Activated CD8-positive, alpha-beta memory T cell treated with anti-CD3 and anti-CD28 coated beads, Interleukin-2, amount 50 U/mL, for 4 hours (primary cell): ENCODE results near the gene ANK2.
"Not testable (repeated sequence)": the region's sequence is repeated elsewhere in the genome, so short reads cannot be mapped to it uniquely, and the experiment has no call there.

Experiments
- DNase-seq: peaks from one replicate; pipeline ENCODE4 v3.0.0-alpha.2; 2020

Gene ANK2

DNA sequence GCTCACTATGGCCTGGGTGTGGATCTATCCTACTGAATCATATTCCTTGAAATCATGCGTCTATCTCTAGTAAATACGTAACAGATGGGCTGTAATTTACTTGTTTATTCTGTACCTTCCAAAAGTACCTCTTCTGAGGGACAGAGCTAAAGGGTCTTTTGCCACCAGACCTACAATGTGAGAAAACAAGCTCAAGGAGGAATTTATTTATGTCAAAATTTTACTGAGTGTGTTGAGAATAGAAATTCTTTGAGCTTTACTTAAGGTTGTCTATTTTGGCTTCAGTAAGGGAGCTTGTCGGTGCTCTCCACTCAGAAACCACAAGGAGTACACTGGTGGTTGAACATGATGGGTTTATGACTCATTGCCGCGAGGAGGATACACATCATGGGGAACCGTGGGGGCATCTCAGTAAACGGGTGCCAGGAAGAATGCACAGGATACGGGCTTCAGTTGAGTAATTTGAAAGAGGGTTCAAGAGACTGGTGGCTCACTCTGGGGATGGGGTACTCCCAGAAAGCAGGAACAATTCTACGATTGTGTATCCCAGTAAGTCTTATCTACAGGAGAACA lies 3.0 kb downstream of the ANK2 start:
- no peak for DNase-seq

DNA sequence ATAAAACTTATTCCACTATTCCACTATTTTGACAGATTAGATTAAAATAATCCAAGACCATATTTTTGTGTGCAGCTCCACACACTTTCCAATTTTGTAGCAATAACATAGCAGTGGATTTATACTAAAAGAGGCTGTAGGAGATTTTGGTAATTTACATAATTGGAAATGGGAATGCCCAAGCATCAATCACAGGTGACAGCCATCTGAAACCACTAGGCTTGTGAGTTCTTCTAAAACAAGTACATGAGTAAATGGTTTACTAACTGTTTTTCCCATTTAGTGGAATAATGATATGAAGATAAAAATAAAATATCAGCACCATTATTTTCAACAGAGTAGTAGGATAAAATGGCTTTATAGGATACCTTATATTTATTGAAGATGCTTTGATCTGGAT lies 4.4 kb downstream of the ANK2 start:
- DNase-seq = no peak

GRCh38 chr4:113056318-113056717 lies 6.9 kb downstream of the ANK2 start:
- no peak for DNase-seq

DNA sequence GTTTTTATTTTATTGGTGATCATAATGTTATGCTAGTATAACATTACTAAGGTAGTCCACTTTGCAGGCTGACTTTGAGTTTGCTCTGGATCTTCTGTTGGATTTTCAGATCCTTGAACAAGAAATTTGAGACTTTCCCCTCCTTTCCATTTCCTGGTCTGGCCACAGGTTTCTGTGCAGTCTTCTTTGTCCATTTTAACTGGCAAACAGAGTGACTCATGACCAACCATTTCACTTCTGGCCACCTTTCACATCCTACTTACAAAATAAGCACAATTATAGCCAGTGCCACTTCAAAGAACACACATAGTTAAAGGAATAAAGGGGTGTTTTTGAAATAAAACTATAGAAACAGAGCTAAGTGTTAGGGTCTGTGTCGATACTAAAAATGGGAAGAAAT lies 8.4 kb downstream of the ANK2 start:
- DNase-seq = no peak

DNA sequence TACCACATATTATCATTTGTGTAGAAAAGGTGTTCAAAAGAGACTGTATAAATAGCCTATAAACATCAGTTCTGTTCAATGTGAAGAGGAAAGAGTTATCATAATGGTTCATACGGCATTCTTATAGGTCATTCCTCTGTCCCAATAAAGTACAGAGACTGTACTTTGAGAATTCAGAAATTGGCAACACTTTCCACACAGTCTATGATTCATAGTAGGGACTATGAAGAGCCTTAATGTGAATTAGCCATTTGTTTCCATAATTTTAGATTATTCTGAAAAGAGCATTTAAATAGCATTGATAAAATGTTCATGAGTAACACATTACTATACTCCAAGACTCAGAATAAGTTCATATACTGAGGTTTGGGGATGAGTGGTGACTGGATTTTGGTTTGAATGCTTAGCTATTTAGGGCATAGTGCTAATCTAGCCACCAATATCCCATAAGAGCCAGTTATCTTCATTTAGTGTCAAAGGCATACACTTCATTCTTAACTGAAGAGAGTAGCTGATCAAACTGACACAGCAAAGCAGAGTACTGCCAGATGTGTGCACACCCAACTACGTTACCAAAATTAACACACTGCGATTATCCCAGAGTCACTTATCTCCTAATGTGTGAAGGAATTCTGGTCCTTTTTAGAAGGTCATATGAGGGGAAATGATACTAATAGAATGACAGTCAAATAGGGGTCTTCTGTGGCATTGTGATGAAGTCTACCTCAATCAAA lies 10.2 kb downstream of the ANK2 start:
- no peak for DNase-seq

GRCh38 chr4:113060853-113061252 lies 11.4 kb downstream of the ANK2 start:
- no peak for DNase-seq

DNA sequence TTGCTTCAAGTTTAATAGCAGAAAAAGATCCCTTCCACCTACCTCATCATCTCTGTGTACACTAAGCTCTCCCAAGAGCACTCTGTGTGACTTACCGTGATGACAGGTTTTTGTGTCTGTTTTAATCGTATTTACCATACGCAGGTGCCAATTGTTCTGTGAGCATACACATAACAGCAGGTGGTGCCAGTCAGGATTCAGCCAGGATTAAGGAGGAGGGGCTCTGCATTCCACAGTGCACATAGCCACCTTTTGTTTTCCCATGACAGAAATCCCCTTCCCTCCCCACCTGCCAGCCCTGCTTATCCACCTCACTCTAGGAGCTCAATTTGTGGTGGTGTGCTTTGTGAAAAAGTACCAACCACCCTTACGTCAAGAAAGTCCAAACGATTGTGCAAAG lies 14.8 kb downstream of the ANK2 start:
- DNase-seq = no peak

- DNase-seq = no peak
Measured at GRCh38 chr4:113065629-113066028, 16.2 kb downstream of the ANK2 start.

DNA sequence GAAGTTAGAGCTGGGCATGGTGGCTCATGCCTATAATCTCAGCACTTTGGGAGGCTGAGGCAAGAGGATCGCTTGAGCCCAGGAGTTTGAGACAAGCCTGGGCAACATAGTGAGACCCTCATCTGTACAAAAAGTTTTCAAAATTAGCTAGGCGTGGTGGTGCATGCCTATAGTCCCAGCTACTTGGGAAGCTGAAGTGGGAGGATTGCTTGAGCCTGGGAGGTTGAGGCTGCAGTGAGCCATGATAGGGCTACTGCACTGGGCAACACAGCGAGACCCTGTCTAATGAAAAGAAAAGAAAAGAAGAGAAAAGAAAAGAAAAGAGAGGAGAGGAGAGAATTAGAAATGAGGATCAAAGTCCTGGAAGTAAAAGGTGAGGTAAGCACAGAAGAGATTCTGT lies 19.3 kb downstream of the ANK2 start:
- DNase-seq = not testable (repeated sequence)

GRCh38 chr4:113069212-113069892 lies 19.9 kb downstream of the ANK2 start:
- DNase-seq = no peak

DNA sequence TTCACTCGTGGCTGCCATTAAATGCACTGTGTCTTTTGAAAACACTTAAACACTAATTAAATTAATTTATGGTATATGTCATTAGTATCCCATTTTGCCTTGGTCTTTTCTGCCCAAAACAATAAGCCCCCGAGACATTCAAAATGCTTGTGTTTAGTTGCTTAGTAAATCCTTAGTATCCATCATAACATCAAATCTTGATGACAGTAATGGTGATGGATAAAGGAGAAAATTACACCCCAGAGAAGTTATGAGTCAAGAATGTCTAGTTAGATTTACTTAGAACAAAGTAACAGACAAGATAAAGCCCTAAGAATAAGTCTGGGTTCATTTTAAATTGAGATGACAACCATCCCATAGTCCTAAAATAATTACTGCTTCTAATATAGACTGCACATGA lies 21.3 kb downstream of the ANK2 start:
- no peak for DNase-seq

- DNase-seq = no peak
Measured at GRCh38 chr4:113071274-113071673, 21.8 kb downstream of the ANK2 start.

DNA sequence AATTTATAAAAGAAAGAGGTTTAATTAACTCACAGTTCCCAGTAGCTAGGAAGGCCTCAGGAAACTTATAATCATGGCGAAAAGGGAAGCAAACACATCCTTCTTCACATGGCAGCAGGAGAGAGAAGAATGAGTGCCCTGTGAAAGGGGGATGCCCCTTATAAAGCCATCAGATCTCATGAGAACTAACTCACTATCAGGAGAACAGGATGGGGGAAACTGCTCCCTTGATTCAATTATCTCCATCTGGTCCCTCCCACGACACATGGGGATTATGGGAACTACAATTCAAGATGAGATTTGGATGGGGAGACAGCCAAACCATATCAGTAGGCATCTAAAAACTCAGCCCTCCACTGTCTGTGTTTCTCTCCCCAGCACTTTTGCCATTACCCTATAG lies 22.4 kb downstream of the ANK2 start:
- no peak for DNase-seq

DNA sequence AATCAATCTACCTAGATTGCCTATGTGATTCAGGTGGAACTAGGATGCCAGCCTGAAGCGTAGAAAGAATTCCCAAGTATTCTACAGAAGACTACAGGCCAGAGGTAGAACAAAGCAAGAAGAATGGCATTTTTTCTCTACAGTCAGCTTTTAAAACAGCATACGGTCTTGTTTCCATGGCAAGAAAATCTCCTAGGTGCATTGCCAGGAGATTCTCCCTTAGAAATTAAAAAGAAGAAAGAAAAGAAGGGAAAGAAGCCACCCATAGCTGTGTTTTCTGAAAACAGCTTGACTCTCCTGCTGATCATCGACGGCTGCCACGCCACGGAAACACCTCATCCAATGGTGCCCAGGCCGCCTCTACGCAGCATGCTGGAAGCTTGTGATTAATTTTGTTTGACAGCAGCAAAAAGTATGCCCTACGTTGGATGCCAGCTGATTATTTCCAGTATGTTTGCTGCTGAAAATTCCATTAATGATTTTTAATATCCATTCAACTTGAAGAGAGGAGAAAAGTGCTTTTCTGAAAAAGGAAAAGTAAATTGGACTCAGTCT lies 24.1 kb downstream of the ANK2 start:
- DNase-seq = no peak

GRCh38 chr4:113077575-113077974 lies 28.1 kb downstream of the ANK2 start:
- DNase-seq = no peak

GRCh38 chr4:113078066-113078465 lies 28.6 kb downstream of the ANK2 start:
- DNase-seq = no peak

DNA sequence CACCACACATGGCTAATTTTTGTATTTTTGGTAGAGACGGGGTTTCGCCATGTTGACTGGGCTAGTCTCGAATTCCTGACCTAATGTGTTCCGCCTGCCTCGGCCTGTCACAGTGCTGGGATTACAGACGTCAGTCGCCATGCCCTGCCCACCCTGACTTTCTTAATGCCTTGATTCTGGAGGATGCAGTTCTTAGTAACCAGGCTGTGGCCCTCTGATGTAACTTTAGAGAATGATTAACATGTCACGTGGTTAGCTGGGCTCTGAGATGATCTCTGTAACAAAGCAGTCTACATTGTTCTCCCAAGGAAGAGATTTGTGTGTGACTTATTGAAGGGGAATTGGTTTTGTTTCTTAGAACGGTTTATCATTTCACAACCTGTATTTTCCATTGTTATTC lies 30.6 kb downstream of the ANK2 start:
- no peak for DNase-seq

- no peak for DNase-seq
Measured at GRCh38 chr4:113080624-113081023, 31.2 kb downstream of the ANK2 start.

- DNase-seq = no peak
Measured at GRCh38 chr4:113083346-113083745, 33.9 kb downstream of the ANK2 start.

DNA sequence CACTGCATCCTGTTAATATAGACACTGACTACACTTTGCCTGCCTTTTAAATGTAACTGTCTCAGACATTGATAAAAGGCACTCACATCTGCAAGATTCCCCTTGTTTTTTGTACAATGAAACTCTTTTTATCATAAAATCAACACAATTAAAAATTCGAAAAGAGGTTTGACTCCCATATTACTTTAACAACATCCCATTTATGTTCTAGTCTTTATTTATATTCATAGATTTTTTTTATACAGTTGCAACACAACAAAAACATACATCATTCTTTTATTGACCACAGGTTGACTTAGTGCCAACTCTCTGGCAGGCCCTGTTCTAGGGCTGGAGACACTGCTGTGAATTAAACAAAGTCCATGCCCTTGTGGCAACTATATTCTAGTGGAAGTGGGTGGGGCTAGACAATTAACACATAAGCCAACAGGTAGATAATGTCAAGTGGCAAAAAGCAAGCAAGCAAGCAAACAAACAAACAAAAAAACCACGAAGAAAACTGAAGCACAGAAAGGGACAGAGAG lies 36.8 kb downstream of the ANK2 start:
- no peak for DNase-seq

- no peak for DNase-seq
Measured at GRCh38 chr4:113088050-113088449, 38.6 kb downstream of the ANK2 start.

- DNase-seq = no peak
Measured at GRCh38 chr4:113090954-113091353, 41.5 kb downstream of the ANK2 start.

DNA sequence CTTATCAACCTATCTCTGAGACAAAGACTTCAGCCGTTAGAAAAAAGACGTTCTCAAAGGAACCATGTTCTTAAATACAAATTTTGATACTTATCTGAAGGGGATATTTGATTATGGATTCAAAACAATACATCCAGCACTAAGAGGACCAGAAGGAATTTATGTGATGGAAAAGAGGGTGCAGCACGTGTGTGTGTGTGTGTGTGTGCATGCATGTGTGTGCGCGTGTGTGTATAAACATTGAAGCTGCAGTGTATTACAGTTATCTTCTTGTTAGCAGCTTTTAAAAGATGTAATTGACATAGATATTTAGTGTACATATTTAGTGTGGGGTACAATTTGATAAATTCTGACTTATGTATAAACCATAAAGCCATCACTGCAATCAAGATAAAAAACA lies 44.9 kb downstream of the ANK2 start:
- no peak for DNase-seq

GRCh38 chr4:113094802-113095201 lies 45.3 kb downstream of the ANK2 start:
- DNase-seq = no peak
